ENCODE results near the gene SLC7A8. TPM values are rescaled to one million over a fixed set of nuclear protein-coding genes. Genes with fewer than 3 reads are reported as not detected.

The SLC7A8 gene
- total and polyA plus RNA-seq, 11 donors = 7.3 to 34.1 (median 14.2) TPM

DNA sequence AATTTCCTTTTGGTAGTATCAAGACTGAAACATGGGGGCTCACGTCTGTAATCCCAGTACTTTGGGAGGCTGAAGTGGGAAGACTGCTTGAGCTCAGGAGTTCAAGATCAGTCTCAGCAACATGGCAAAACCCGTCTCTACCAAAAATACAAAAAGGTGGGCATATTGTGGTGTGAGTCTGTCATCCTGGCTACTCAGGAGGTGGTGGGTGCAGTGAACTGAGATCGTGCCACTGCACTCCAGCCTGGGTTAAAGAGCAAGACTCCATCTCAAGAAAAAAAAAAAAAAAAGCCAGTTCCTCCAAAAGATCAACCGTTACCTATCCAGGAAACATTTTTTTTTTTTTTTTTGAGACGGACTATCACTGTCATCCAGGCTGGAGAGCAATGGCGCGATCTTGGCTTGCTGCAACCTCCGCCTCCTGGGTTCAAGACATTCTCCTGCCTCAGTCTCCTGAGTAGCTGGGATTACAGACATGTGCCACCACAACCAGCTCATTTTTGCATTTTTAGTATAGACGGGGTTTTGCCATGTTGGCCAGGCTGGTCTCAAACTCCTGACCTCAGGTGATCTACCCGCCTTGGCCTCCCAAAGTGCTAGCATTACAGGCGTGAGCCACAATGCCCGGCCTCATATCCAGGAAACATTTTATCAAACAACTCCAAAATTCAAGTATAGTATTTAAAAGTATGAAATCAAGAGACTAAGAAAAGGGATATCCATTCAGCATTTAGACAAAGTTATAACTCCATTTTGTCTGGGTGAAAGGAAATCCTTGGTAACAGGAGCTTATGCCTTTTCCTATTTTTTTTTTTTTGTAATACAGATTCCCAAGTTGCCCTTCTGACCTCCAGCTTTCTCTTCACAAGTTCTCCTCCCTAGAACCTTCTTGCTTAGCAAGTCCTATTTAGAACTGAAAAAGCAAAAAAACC is 91.9 kb downstream of the SLC7A8 start:
- no peak for ATAC-seq
- Histone ChIP-seq H3K4me1 (peaks cover 1 to 52% (median 30%) of the 10 kb centered on the region in 12 donors), H3K27me3 (no peaks in the 10 kb centered on the region), H3K27ac (no peak overlapping the region), H3K36me3 (peaks cover 0 to 69% (median 65%) of the 10 kb centered on the region in 9 donors), H3K9me3 (no peaks in the 10 kb centered on the region), H3K4me3 (no peak overlapping the region)
- 82 to 89% (median 84%) methylated on average over 12 of the region's 12 CpGs for WGBS, 4 donors
- DNase-seq = no peak
- TF ChIP-seq, protein P1, sequence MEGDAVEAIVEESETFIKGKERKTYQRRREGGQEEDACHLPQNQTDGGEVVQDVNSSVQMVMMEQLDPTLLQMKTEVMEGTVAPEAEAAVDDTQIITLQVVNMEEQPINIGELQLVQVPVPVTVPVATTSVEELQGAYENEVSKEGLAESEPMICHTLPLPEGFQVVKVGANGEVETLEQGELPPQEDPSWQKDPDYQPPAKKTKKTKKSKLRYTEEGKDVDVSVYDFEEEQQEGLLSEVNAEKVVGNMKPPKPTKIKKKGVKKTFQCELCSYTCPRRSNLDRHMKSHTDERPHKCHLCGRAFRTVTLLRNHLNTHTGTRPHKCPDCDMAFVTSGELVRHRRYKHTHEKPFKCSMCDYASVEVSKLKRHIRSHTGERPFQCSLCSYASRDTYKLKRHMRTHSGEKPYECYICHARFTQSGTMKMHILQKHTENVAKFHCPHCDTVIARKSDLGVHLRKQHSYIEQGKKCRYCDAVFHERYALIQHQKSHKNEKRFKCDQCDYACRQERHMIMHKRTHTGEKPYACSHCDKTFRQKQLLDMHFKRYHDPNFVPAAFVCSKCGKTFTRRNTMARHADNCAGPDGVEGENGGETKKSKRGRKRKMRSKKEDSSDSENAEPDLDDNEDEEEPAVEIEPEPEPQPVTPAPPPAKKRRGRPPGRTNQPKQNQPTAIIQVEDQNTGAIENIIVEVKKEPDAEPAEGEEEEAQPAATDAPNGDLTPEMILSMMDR (IDR thresholded peaks at IDR 0.05) = no peak
- TF ChIP-seq POLR2A (IDR thresholded peaks at IDR 0.05) = no peak
- intact Hi-C loops (cut with DNase I) = loop anchor here in 1 of 10 donors (10.0 kb wide), 1 partner anchor 213 kb away; the partner anchor contains the start of genes BCL2L2 and PPP1R3E

DNA sequence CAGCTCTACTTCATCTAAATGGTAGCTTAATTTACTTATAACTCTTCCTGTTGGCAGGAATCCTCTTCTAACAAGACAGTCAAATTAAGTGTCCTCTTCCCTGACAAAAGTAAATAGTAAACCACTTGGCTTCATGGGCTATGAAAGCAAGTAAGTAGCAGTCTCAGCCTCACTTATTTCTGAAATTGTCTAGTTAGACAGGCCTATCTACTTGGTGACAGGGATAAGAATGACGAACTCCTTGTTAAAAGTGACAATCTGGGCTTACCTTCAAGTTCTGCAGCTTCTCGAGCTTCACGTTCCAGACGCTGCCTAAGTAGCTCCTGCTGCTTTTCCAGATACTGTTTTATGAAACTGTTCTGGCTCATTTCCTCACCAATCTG is 93.2 kb downstream of the SLC7A8 start:
- TF ChIP-seq POLR2A (IDR thresholded peaks at IDR 0.05) = no peak
- TF ChIP-seq, protein P1 (IDR thresholded peaks at IDR 0.05) = no peak
- no peaks in the 10 kb centered on the region for H3K9me3 ChIP-seq
- ATAC-seq = no peak
- 24 to 51% (median 39%) methylated on average over 4 of the region's 4 CpGs for WGBS, 4 donors
- H3K36me3 ChIP-seq = peaks cover 0 to 82% (median 79%) of the 10 kb centered on the region in 9 donors
- H3K4me3 ChIP-seq = no peak overlapping the region
- H3K4me1 ChIP-seq = peaks cover 0 to 46% (median 31%) of the 10 kb centered on the region in 12 donors
- no peak for DNase-seq
- H3K27me3 ChIP-seq = no peaks in the 10 kb centered on the region
- no peak overlapping the region for H3K27ac ChIP-seq
- intact Hi-C loops (cut with DNase I) = loop anchor here in 1 of 10 donors (10.0 kb wide), 1 partner anchor 215 kb away; the partner anchor contains the start of genes BCL2L2 and PPP1R3E

DNA sequence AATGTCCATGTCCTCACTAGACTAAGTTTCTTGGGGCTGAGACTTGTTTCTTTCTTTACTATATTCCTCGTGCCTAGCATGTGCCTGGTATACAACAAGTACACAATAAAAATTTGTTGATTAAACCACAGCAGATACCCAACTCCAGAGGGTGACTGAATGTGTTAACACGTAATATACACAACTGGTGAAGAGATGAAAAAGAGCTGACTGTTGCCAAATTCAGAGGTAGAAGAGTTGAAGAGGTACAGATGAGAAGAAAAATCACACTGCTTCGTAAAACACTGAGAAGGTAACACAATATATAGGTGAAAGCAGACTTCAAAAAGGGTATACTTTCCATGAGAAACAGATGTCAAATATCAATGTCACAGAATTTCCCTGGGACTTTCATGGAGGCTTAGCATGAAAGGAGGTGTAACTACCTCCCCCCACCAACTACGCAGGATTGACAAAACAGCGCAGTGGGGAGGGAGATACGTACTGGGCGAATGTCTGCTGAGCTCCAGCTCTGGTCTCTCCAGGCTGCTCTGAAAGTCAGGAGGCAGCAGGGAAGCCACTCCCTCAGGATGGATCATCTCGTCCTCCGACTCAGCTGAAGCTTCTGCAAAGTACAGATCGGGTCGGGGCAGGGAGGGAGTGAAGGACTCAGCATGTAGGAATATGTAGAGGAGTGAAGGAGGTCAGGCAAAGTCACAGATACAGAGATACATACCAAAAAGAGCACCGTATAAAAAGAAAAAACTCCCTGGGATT is 93.8 kb downstream of the SLC7A8 start:
- H3K4me1 ChIP-seq = peaks cover 0 to 46% (median 31%) of the 10 kb centered on the region in 12 donors
- WGBS, 4 donors = 72 to 90% (median 85%) methylated on average over 12 of the region's 12 CpGs
- ATAC-seq (no peak), DNase-seq (no peak)
- H3K9me3 ChIP-seq = no peaks in the 10 kb centered on the region
- no peak overlapping the region for H3K4me3 ChIP-seq
- TF ChIP-seq POLR2A (IDR thresholded peaks at IDR 0.05) = no peak
- TF ChIP-seq, protein P1 (IDR thresholded peaks at IDR 0.05) = no peak
- no peaks in the 10 kb centered on the region for H3K27me3 ChIP-seq
- peaks cover 0 to 87% (median 84%) of the 10 kb centered on the region in 9 donors for H3K36me3 ChIP-seq
- no peak overlapping the region for H3K27ac ChIP-seq
- intact Hi-C loops (cut with DNase I) = loop anchor here in 1 of 10 donors (10.0 kb wide), 1 partner anchor 215 kb away; the partner anchor contains the start of genes BCL2L2 and PPP1R3E

All from heart left ventricle (tissue), 16 donors.